DMS114 treated with DMSO at 0.1 percent for 48 hours (cell line): Measurements from ENCODE around the gene TOMM20.
"Not testable (repeated sequence)": the region's sequence is repeated elsewhere in the genome, so short reads cannot be mapped to it uniquely, and the experiment has no call there.

Source experiments
- DNase-seq: peaks from one replicate; lab custom pipeline; 2025; ENCODE audit not compliant: unreplicated experiment; lab: John Stamatoyannopoulos, UW

Gene TOMM20

DNA sequence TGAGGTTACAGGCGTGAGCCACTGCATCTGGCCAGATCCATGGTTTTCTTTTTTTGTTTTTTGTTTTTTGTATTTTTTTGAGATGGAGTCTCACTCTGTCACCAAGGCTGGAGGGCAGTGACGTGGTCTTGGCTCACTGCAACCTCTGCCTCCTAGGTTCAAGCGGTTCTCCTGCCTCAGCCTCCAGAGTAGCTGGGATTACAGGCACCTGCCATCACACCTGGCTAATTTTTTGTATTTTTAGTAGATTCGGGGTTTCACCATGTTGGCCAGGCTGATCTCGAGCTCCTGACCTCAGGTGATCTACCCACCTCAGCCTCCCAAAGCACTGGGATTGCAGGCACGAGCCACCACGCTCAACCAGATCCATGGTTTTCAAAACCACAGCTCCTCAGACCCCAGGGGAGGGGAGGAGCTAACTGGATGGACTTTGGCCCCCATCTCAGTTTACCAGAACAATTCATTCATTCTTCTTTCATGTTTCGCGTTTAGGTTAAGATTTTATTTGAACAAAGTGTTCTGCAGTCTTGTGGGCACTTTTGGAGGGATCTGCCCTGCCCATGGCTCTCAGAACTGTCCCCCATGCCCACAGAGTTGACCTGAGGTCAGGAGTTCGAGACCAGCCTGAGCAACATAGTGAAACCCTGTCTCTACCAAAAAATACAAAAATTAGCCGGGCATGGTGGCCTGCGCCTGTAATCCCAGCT, 43.1 kb downstream of the TOMM20 start:
- DNase-seq: not testable (repeated sequence)

- not testable (repeated sequence) for DNase-seq
Observed at GRCh38 chr1:235080788-235081187, 47.8 kb downstream of the TOMM20 start.

- DNase-seq: not testable (repeated sequence)
Observed at GRCh38 chr1:235080297-235080657, 48.4 kb downstream of the TOMM20 start.

- no peak for DNase-seq
Observed at GRCh38 chr1:235079443-235080296, 49.0 kb downstream of the TOMM20 start.

- DNase-seq: no peak
Observed at GRCh38 chr1:235078480-235079381, 49.9 kb downstream of the TOMM20 start.

DNA sequence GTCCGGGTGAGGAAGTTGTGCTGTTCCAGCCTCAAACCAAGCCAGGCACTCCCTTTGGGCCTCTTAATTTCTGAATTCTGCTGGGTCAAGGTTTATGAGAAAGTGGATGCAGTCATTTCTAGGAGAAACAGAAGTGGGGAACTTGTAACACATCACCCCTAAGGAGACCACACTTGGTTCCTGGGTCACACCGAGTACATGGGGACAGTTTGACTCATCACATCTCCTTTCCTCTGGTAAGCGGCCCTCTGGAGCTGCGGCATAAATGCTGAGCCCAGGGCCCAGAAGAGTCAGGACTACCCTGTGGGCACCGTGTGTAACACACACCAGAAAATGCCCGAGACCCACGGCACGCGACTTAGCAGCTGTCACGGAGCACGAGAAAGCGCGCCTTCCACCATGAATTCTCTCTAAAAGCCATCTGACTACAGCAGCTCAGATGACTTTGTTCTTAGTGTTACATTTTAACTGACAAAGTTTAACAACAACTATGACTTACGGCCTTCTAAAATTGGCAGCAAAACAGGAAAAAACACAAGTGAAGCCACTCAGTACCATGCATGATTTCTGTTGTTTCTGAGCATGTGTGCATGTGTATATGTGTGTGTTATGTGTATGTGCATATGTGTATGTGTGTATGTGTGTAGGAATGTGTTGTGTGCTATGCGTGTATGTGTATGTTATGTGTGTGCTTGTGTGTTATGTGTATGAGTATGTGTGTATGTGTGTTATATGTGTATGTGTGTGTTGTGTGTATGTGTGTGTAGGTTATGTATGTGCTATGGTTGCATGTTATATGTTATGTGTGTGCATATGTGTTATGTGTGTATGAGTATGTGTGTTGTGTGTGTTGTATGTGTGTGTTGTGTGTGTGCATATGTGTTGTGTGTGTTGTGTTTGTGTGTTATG, 50.8 kb downstream of the TOMM20 start:
- no peak for DNase-seq

DNA sequence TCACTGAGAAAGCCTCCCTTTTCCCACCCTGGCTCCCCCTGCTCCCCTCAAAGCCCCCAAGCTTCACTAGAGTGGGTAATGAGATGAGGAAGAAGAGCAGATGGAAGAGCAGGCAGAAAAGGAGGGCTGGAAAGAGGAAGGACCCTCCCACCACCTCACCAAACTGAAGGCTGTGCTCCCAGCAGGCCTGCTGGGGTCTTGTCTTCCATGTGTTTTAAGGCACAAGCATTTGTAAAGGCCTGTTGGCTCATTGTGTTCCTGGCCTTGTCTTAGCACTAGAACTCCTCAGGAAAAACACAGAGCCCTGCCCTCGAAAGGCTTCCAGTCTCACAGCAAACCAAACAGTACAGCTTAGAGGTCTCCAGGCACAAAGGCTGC, 51.5 kb downstream of the TOMM20 start:
- no peak for DNase-seq

DNA sequence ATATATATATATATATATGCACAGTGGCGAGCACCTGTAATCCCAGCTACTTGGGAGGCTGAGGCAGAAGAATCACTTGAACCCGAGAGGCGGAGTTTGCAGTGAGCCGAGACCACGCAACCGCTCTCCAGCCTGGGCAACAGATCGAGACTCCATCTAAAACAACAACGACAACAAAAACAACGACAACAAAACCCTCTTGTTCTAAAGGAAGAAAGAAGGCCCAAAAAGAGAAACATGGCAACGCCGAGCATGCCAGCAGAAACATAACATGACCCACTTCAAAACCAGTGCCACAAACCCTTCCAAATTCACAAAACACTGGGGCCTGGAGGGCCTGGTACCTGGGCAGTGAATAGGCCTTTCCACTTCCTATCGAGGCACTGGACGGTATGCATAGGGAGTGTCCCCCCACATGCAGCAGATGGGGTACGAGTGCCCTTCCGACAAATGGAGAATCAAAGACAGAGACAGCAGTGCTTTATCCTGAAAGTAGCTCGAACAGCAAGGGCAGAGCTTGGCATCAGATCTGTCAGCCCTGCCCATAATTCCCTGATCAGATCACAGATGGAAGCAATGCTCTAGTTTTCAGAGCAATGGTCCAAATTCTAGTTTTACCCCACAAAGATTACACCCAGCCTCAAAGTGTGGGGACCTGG, 52.0 kb downstream of the TOMM20 start:
- DNase-seq: no peak

- no peak for DNase-seq
Observed at GRCh38 chr1:235075777-235076308, 52.8 kb downstream of the TOMM20 start.

DNA sequence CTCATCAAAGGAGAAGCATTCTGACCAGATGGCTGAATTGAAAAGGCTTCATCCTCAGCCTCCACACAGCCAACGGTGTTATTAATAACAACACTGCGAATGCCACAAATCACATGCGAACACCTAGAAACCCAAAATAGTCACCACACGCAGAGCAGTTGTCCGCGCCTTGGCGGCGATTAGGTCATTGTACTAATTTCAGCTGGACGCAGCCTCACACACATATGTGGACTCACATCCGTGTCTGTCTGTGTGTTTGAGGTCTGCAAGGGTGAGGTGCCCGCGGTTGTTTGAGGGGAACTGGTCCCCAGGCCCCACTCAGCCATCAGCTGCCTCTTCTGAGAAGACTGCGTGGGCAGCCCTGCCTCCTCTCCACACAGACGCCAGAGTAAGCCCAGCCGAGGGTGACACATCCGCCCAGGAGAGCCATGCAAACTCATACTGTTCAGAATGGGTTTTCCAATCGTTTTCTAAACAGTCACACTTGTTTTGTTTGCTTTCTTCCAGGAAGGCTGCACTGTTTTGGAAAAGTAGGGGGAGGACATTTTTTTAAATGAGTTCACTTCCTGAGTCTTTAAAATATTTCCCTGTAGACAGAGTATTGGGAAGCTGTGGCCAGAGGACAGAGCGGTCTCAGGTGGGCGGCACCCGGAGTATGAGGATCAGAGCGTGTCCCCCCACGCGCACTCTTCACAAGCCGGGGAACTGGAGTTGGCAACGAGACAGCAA, 53.4 kb downstream of the TOMM20 start:
- DNase-seq: no peak

DNA sequence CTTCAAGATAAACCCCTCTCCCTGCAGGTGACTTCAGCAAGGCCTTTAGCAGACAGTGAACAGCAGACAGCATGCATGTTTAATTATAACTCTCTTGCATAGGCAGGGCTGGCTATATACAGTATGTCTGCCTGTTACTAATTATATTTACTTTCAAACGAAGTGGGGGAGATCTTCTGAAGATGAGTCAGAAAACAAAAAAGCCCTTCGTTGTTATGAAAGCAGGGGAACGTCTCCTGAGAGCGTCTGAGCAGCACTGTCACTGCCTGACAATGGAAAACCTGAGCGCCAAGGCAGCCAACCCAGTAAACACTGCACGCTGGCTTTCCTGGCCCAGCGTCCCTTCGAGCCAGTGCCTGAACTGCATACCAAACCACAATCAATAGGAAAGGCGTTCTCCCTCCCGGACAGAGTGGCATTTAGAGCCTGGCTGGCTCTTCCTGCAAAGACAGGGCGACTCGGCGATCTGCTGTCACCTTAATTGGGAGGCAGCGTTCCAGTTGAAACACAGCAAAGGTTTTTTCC, 54.1 kb downstream of the TOMM20 start:
- DNase-seq: no peak

DNA sequence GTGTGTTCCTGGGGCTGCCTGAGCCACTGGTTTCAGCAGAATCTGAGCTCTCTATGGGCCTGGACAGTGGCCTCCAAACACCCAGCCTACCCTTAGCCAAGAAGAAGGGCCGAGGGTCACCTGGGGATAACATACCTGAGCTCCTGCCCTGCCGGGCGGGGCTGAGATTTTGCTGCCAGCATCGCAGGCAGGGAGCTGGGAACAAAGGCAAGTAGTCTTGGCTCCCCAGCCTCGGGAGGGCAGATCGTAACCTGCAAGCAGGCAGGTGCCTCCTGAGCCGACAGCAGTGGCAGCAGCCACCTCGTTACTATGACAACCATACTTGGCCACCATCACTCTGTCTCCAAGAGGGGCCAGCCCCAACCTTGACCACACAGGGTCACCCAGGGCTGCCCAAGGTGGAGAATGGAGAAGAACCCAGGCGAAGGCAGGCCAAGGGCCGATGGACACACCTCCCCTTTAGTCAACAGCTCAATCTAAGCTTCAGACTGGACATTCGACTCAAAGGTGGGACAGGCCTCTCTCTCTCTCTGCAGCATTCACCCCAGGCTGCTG, 54.6 kb downstream of the TOMM20 start:
- no peak for DNase-seq

- no peak for DNase-seq
Observed at GRCh38 chr1:235073331-235073967, 55.2 kb downstream of the TOMM20 start.

DNA sequence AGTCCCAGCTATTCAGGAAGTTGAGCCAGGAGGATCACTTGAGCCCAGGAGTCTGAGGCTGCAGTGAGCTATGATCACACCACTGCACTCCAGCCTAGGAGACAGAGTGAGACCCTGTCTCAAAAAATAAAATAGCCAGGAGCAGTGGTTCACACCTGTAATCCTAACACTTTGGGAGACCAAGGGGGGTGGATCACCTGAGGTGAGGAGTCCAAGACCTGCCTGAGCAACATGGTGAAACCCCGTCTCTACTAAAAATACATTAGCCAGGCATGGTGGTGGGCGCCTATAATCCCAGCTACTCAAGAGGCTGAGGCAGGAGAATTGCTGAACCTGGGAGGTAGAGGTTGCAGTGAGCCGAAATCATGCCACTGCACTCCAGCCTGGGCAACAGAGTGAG, 56.1 kb downstream of the TOMM20 start:
- DNase-seq: not testable (repeated sequence)

DNA sequence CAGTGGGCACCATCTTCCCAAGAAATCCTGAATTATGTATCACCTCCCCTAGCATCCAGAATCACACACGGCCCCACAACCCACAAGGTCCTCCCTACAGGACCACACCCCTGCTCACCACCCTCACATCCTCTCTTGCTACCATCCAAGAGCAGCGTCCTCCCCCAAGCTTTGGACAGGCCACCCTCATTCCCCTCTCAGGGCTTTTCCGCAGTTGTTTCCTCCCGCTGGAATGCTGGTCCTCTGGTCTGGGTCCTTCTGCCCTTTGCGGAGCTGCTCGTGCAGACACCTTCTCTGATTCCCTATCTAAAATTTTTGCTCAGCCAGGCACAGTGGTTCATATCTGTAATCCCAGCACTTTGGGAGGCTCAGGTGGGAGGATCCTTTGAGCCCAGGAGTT, 56.5 kb downstream of the TOMM20 start:
- no peak for DNase-seq

GRCh38 chr1:235070819-235071218, 57.8 kb downstream of the TOMM20 start:
- no peak for DNase-seq

GRCh38 chr1:235069577-235070563, 58.8 kb downstream of the TOMM20 start:
- no peak for DNase-seq
